ENCODE results near the gene BHLHA9.
"Not testable (repeated sequence)": the region's sequence is repeated elsewhere in the genome, so short reads cannot be mapped to it uniquely, and the experiment has no call there.

The BHLHA9 gene

GRCh38 chr17:1270210-1271029 is at the start of gene BHLHA9:
Gene BHLHA9 (plus strand): TSS chr17:1270444. CDS start chr17:1270564, 120 bp downstream.
- no peak for DNase-seq (ENCODE audit: low spot score)

- DNase-seq (ENCODE audit: low spot score) = no peak
These were observed 49.0 kb upstream of the BHLHA9 start for GRCh38 chr17:1221209-1221608.

GRCh38 chr17:1222321-1222720 is 47.9 kb upstream of the BHLHA9 start:
- DNase-seq (ENCODE audit: low spot score) = peak; percentile 25

GRCh38 chr17:1223662-1224061 is 46.6 kb upstream of the BHLHA9 start:
- no peak for DNase-seq (ENCODE audit: low spot score)

GRCh38 chr17:1224330-1224729 is 45.9 kb upstream of the BHLHA9 start:
- DNase-seq (ENCODE audit: low spot score) = no peak

- no peak for DNase-seq (ENCODE audit: low spot score)
These were observed 43.9 kb upstream of the BHLHA9 start for GRCh38 chr17:1226308-1226707.

GRCh38 chr17:1227365-1227764 is 42.9 kb upstream of the BHLHA9 start:
- no peak for DNase-seq (ENCODE audit: low spot score)

GRCh38 chr17:1227917-1228780 is 42.1 kb upstream of the BHLHA9 start:
- no peak for DNase-seq (ENCODE audit: low spot score)

- DNase-seq (ENCODE audit: low spot score) = no peak
These were observed 41.4 kb upstream of the BHLHA9 start for GRCh38 chr17:1228781-1229348.

GRCh38 chr17:1229349-1229899 is 40.8 kb upstream of the BHLHA9 start:
- DNase-seq (ENCODE audit: low spot score) = peak; percentile 69

- DNase-seq (ENCODE audit: low spot score) = no peak
These were observed 40.2 kb upstream of the BHLHA9 start for GRCh38 chr17:1229900-1230501.

- no peak for DNase-seq (ENCODE audit: low spot score)
These were observed 38.8 kb upstream of the BHLHA9 start for GRCh38 chr17:1231456-1231855.

GRCh38 chr17:1232331-1232730 is 37.9 kb upstream of the BHLHA9 start:
- no peak for DNase-seq (ENCODE audit: low spot score)

- no peak for DNase-seq (ENCODE audit: low spot score)
These were observed 37.5 kb upstream of the BHLHA9 start for GRCh38 chr17:1232786-1233185.

- DNase-seq (ENCODE audit: low spot score) = no peak
These were observed 35.8 kb upstream of the BHLHA9 start for GRCh38 chr17:1234455-1234854.

- no peak for DNase-seq (ENCODE audit: low spot score)
These were observed 32.8 kb upstream of the BHLHA9 start for GRCh38 chr17:1237471-1237870.

GRCh38 chr17:1239210-1239609 is 31.0 kb upstream of the BHLHA9 start:
- no peak for DNase-seq (ENCODE audit: low spot score)

- DNase-seq (ENCODE audit: low spot score) = not testable (repeated sequence)
These were observed 29.8 kb upstream of the BHLHA9 start for GRCh38 chr17:1240426-1240825.

- DNase-seq (ENCODE audit: low spot score) = no peak
These were observed 28.3 kb upstream of the BHLHA9 start for GRCh38 chr17:1241929-1242328.

GRCh38 chr17:1244606-1245012 is 25.6 kb upstream of the BHLHA9 start:
- no peak for DNase-seq (ENCODE audit: low spot score)

GRCh38 chr17:1251866-1252608 is 18.2 kb upstream of the BHLHA9 start:
- no peak for DNase-seq (ENCODE audit: low spot score)
